Measurements from ENCODE around the gene ALG11.
"Not testable (repeated sequence)": the region's sequence is repeated elsewhere in the genome, so short reads cannot be mapped to it uniquely, and the experiment has no call there.

ALG11 gene

GRCh38 chr13:52011632-52012511 lies at the start of gene ALG11:
TSS of gene ALG11 (plus strand) at chr13:52012398. CDS start at chr13:52012419, 21 bp downstream.
- peak; percentile 82 for DNase-seq (ENCODE audit: low read depth)

- DNase-seq (ENCODE audit: low read depth), result no peak
Observed at GRCh38 chr13:51966186-51966585, 46.0 kb upstream of the ALG11 start.

GRCh38 chr13:51967482-51968446 lies 44.4 kb upstream of the ALG11 start:
- no peak for DNase-seq (ENCODE audit: low read depth)

GRCh38 chr13:51970349-51970748 lies 41.8 kb upstream of the ALG11 start:
- DNase-seq (ENCODE audit: low read depth), result no peak

- DNase-seq (ENCODE audit: low read depth), result no peak
Observed at GRCh38 chr13:51971520-51972426, 40.4 kb upstream of the ALG11 start.

GRCh38 chr13:51974482-51974881 lies 37.7 kb upstream of the ALG11 start:
- no peak for DNase-seq (ENCODE audit: low read depth)

GRCh38 chr13:51976423-51976822 lies 35.8 kb upstream of the ALG11 start:
- DNase-seq (ENCODE audit: low read depth), result no peak

GRCh38 chr13:51976890-51977289 lies 35.3 kb upstream of the ALG11 start:
- DNase-seq (ENCODE audit: low read depth), result no peak

- DNase-seq (ENCODE audit: low read depth), result no peak
Observed at GRCh38 chr13:51977625-51978024, 34.6 kb upstream of the ALG11 start.

GRCh38 chr13:51978796-51979556 lies 33.2 kb upstream of the ALG11 start:
- no peak for DNase-seq (ENCODE audit: low read depth)

GRCh38 chr13:51980908-51981307 lies 31.3 kb upstream of the ALG11 start:
- DNase-seq (ENCODE audit: low read depth), result no peak

- DNase-seq (ENCODE audit: low read depth), result no peak
Observed at GRCh38 chr13:51981355-51981754, 30.8 kb upstream of the ALG11 start.

- DNase-seq (ENCODE audit: low read depth), result not testable (repeated sequence)
Observed at GRCh38 chr13:51983292-51983691, 28.9 kb upstream of the ALG11 start.

GRCh38 chr13:51984904-51985303 lies 27.3 kb upstream of the ALG11 start:
- DNase-seq (ENCODE audit: low read depth), result not testable (repeated sequence)

- DNase-seq (ENCODE audit: low read depth), result no peak
Observed at GRCh38 chr13:51988988-51989618, 23.1 kb upstream of the ALG11 start.

GRCh38 chr13:51993713-51994112 lies 18.5 kb upstream of the ALG11 start:
- DNase-seq (ENCODE audit: low read depth), result no peak

- peak; percentile 6 for DNase-seq (ENCODE audit: low read depth)
Observed at GRCh38 chr13:51995677-51996551, 16.3 kb upstream of the ALG11 start.

GRCh38 chr13:51996641-51997040 lies 15.6 kb upstream of the ALG11 start:
- no peak for DNase-seq (ENCODE audit: low read depth)

GRCh38 chr13:51997186-51997585 lies 15.0 kb upstream of the ALG11 start:
- DNase-seq (ENCODE audit: low read depth), result no peak

Data from GM04503 (cell line).